22Rv1 (cell line): Measurements from ENCODE around the gene LARP4B.

Source experiments
- CTCF ChIP-seq: fragments of 450-650 bp; IDR thresholded peaks from 2 replicates; pipeline ENCODE4 v1.5.1; 2017; ENCODE audit warnings: mild to moderate bottlenecking
- ZFX ChIP-seq: fragments of 450-650 bp; IDR thresholded peaks from 2 replicates; pipeline ENCODE4 v1.6.1; 2017; ENCODE audit warnings: antibody characterized with exemption, borderline replicate concordance

GRCh38 chr10:947051-947450 lies 15.5 kb upstream of the LARP4B start:
- TF ChIP-seq CTCF (no peak), ZFX (no peak)
